Brain microvascular endothelial cell (primary cell): ENCODE data around the gene SMAD7.

Source experiments
- DNase-seq: peaks from one replicate; pipeline ENCODE4 v3.0.0-alpha.2; 2020
- H3K27ac ChIP-seq: fragments of 250-450 bp; sonication (Bioruptor Pico); 2 replicates; pipeline ENCODE4 v1.5.1; 2020; ENCODE audit warnings: mild to moderate bottlenecking, moderate library complexity
- H3K27me3 ChIP-seq: fragments of 250-450 bp; sonication (Bioruptor Pico); replicated peaks from 2 replicates; pipeline ENCODE4 v1.5.1; 2020; ENCODE audit warnings: mild to moderate bottlenecking
- H3K36me3 ChIP-seq: fragments of 250-450 bp; sonication (Bioruptor Pico); replicated peaks from 2 replicates; pipeline ENCODE4 v1.5.1; 2020; ENCODE audit warnings: mild to moderate bottlenecking
- H3K4me3 ChIP-seq: 2 replicates; pipeline ENCODE4 v1.5.1; 2011; ENCODE audit warnings: low read depth, mild to moderate bottlenecking, control low read depth, low read length, moderate library complexity
- in situ Hi-C: cut with HindIII; loops from 2 replicates; pipeline ENCODE4 v1.10.0; 2017; ENCODE audit warnings: low sequenced_read_pairs, low pct_ligation_motif_present
- TF ChIP-seq, protein P1 (sequence below): IDR thresholded peaks from 2 replicates; pipeline ENCODE4 v1.5.1; 2011; ENCODE audit warnings: low read depth, mild to moderate bottlenecking, moderate library complexity, low read length, control low read depth, inconsistent platforms; ENCODE audit errors: missing control alignments

The SMAD7 gene

DNA sequence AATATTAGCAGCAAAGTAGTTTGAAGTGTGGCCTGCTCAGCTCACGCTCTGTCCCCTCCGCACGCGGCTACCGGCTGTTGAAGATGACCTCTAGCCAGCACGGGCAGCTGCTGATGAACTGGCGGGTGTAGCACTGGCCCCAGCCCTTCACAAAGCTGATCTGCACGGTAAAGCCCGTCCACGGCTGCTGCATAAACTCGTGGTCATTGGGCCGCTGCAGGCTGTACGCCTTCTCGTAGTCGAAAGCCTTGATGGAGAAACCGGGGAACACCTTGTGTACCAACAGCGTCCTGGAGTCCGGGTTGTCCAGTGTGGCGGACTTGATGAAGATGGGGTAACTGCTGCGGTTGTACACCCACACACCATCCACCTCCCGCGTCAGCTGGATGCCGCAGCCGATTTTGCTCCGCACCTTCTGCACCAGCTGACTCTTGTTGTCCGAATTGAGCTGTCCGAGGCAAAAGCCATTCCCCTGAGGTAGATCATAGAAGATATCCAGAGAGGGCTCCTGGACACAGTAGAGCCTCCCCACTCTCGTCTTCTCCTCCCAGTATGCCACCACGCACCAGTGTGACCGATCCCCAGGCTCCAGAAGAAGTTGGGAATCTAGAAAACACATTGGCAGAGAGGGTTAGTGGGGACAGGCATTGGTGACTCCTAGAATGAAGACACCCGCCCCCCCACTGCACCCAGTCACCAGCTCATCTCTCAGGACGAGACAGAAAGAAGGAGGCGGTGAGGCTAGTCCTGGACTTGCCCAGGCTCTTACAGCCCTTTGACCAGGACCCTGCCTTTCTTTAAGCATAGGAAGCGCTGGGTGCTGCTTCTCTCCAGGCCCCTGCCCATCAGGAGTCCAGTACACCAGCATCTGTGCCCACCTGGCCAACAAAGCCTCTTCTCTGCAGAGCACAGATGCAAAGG is 29.2 kb downstream of the SMAD7 start:
- Histone ChIP-seq H3K36me3 (peaks cover 29% of the 10 kb centered on the region), H3K27ac (no peak overlapping the region), H3K4me3 (no peak overlapping the region), H3K27me3 (no peaks in the 10 kb centered on the region)
- TF ChIP-seq, protein P1, sequence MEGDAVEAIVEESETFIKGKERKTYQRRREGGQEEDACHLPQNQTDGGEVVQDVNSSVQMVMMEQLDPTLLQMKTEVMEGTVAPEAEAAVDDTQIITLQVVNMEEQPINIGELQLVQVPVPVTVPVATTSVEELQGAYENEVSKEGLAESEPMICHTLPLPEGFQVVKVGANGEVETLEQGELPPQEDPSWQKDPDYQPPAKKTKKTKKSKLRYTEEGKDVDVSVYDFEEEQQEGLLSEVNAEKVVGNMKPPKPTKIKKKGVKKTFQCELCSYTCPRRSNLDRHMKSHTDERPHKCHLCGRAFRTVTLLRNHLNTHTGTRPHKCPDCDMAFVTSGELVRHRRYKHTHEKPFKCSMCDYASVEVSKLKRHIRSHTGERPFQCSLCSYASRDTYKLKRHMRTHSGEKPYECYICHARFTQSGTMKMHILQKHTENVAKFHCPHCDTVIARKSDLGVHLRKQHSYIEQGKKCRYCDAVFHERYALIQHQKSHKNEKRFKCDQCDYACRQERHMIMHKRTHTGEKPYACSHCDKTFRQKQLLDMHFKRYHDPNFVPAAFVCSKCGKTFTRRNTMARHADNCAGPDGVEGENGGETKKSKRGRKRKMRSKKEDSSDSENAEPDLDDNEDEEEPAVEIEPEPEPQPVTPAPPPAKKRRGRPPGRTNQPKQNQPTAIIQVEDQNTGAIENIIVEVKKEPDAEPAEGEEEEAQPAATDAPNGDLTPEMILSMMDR: no peak
- no peak for DNase-seq
- in situ Hi-C loops: no loop called here

DNA sequence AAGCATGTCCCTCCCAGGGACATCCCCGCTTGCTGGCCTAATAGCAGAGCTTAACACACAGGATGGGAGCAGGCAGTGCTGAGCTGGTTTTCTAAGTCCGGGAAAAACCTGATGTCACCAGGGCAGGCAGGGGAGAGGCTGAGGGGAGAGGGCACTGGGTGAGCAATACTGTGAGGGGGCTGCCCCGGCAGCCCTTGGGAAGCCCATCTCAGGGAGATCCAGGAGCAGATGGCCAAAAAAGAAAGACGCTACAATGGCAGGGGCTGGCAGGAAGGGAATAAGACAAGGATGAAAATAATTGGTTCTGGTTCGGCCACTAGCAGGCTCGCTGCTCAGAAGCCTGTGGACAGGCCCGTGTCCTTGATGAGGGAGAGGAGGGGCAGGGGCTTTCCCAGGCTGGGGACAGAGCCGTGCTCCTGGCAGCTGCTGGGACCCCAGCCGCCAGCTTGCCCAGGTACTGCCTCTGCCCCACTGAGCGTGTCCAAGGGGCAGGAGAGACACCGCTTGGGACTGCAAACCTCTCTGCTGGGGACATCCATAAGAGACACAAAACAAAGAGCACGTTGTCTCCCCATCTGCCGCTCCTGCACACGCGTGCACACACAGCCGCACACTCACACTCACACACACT is 30.2 kb downstream of the SMAD7 start:
- no peaks in the 10 kb centered on the region for H3K27me3 ChIP-seq
- peaks cover 29% of the 10 kb centered on the region for H3K36me3 ChIP-seq
- no peak overlapping the region for H3K27ac ChIP-seq
- in situ Hi-C loops: no loop called here
- H3K4me3 ChIP-seq: no peak overlapping the region
- no peak for DNase-seq
- TF ChIP-seq, protein P1: no peak

DNA sequence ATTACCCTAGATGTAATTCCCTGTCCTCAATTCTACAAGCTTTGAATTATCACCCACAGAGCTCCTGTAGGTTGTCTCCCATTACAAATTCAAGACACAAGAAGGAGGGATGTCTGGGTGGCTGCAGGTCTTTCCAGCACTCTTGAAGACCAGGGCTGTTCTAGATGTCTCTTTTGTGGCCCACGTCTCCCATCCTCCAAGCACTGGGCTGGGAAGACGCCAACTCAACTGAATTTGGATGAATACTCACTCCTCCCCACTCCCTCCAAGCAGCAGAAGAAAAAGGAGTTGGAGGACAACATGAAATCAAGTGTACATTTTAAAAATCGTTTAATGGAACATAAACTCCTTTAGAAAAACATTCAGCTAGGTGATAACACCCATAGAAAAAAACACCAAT is 31.2 kb downstream of the SMAD7 start:
- Histone ChIP-seq H3K27ac (no peak overlapping the region), H3K4me3 (no peak overlapping the region), H3K27me3 (no peaks in the 10 kb centered on the region), H3K36me3 (peaks cover 29% of the 10 kb centered on the region)
- no peak for DNase-seq
- in situ Hi-C loops: no loop called here
- TF ChIP-seq, protein P1: no peak

DNA sequence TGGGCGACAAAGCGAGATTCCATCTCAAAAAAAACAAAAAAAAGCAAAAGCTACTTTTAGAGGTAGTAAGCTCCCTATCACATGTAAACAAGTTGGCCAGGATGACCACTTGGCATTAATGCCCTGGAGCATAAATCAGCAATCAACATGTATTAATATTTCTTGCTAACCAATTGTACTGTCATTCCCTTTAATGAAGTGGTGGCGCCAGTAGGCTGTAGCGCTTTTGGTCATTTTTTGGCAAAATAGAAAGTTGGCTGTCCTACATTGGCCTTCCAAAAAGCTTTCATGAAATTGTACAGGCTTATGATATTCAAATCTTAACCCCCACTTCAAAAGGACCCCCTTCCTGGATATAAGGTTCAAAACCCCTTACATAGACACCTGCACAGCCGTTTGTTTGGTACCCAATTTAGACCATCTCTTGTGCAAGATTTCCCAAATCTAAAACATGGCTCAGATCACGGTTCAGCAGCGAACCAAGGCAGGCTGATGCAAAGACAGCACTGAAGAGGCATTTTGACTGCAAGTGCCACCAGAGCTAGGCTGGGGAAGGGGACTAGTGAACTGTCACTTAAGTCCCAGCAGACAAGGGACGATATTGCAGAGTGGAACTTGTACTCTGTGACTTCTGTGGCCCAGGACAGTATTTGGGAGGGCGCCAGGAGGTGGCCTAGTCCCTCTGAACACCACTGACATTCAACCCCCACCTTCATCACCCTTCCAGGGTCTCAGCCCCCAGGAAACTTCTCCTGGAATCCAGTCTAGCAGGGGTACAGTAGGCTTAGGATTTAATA is 31.9 kb downstream of the SMAD7 start:
- no peak for DNase-seq
- Histone ChIP-seq H3K27me3 (no peaks in the 10 kb centered on the region), H3K27ac (no peak overlapping the region), H3K4me3 (no peak overlapping the region), H3K36me3 (peaks cover 29% of the 10 kb centered on the region)
- in situ Hi-C loops: no loop called here
- TF ChIP-seq, protein P1: no peak

DNA sequence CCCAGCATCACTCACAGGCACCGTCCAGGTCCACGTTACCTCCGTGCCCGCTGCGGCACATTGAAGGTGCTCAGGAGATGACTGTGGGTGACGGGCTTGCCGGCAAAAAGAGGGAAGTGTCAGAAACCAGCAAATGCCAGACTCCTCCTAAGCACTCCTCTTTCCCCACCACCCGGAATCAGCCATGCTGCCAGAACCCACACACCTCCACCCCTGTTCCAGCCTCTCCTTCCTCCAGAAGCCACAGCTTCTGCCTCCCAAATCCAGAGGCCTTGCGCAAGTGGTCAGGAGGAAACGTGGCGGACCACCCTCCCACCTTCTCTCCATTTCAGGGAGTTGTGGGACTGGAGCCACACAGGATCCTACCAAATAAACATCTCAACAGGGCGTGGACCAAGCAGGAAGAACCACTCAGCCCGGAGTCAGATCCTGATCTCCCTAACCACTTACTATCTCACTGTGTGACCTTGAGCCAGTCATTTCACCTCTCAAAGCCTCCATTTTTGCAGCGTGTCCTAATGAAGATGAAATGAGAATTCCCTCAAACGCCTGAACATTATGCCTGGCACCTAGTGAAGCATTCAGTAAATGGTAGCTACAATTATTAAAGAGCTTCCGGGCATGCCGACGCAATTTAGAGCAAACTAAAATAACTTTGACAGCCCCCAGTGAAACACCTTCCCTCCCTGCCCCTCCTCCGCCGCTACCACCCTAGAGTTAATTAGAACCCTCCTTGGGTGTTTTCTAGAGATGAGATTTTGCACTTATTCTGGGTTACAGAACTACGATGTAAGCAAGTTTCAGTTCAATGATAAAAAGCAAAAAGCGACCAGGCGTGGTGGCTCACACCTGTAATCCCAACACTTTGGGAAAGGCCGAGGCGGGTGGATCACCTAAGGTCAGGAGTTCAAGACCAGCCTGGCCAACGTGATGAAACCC is 32.9 kb downstream of the SMAD7 start:
- no peak for DNase-seq
- H3K4me3 ChIP-seq: no peak overlapping the region
- no peaks in the 10 kb centered on the region for H3K27me3 ChIP-seq
- TF ChIP-seq, protein P1: no peak
- in situ Hi-C loops: no loop called here
- peaks cover 20% of the 10 kb centered on the region for H3K36me3 ChIP-seq
- H3K27ac ChIP-seq: no peak overlapping the region
